Liver (tissue), 9 donors: ENCODE data around the gene ZSWIM4. TPM values are rescaled to one million over a fixed set of nuclear protein-coding genes. Genes with fewer than 3 reads are reported as not detected.

Experiments
- DNase-seq: peaks from one replicate; pipeline ENCODE4 v3.0.0-alpha.2; 2017; ENCODE audit warnings: low spot score
- H3K27ac ChIP-seq, 2 donors: one replicate each; pipeline ENCODE4 v1.7.0; 2013; ENCODE audit warnings: inconsistent platforms in 2 of 2, low read length in 2 of 2, control low read depth in 1 of 2, low read depth in 1 of 2, mild to moderate bottlenecking in 1 of 2
- H3K27me3 ChIP-seq, 4 donors: one replicate each; pipeline versions ENCODE4 v1.6.1 to v1.7.0; 2013; ENCODE audit warnings: low read length in 3 of 4, inconsistent platforms in 1 of 4, mild to moderate bottlenecking in 1 of 4, moderate library complexity in 1 of 4; ENCODE audit not compliant: control insufficient read depth in 4 of 4, insufficient read depth in 4 of 4
- H3K36me3 ChIP-seq, 4 donors: one replicate each; pipeline versions ENCODE4 v1.6.1 to v1.7.0; 2013; ENCODE audit warnings: low read length in 3 of 4, mild to moderate bottlenecking in 3 of 4, low read depth in 1 of 4, moderate library complexity in 1 of 4; ENCODE audit not compliant: control insufficient read depth in 4 of 4, insufficient read depth in 3 of 4
- H3K4me1 ChIP-seq, 4 donors: one replicate each; pipeline versions ENCODE4 v1.6.1 to v1.7.0; 2013; ENCODE audit warnings: low read length in 3 of 4, mild to moderate bottlenecking in 3 of 4, moderate library complexity in 1 of 4; ENCODE audit not compliant: control insufficient read depth in 4 of 4, insufficient read depth in 4 of 4
- H3K4me3 ChIP-seq, 3 donors: one replicate each; pipeline versions ENCODE4 v1.6.1 to v1.7.0; 2013; ENCODE audit warnings: low read length in 3 of 3, control low read depth in 1 of 3, low read depth in 1 of 3, mild to moderate bottlenecking in 1 of 3
- H3K9ac ChIP-seq, 2 donors: one replicate each; pipeline ENCODE4 v1.7.0; 2013; ENCODE audit warnings: low read length in 2 of 2, mild to moderate bottlenecking in 2 of 2, moderate library complexity in 2 of 2, control low read depth in 1 of 2, low read depth in 1 of 2
- H3K9me3 ChIP-seq, 4 donors: one replicate each; pipeline versions ENCODE4 v1.6.1 to v1.7.0; 2013; ENCODE audit warnings: low read length in 3 of 4; ENCODE audit not compliant: control insufficient read depth in 4 of 4
- EGR1 ChIP-seq, 2 donors: IDR thresholded peaks; 2 replicates each; pipeline ENCODE4 v1.6.1; 2016 to 2018; ENCODE audit warnings: antibody characterized with exemption in 2 of 2, low read depth in 2 of 2
- FOXA2 ChIP-seq: IDR thresholded peaks from 2 replicates; pipeline ENCODE4 v1.6.1; 2016; ENCODE audit warnings: antibody characterized with exemption
- GABPA ChIP-seq, 2 donors: IDR thresholded peaks in 1 of 2; conservative IDR thresholded peaks in 1 of 2; 2 replicates each; pipeline ENCODE4 v1.6.1; 2016; ENCODE audit warnings: antibody characterized with exemption in 2 of 2, mild to moderate bottlenecking in 1 of 2, moderate library complexity in 1 of 2
- HNF4G ChIP-seq: IDR thresholded peaks from 2 replicates; pipeline ENCODE4 v1.6.1; 2016; ENCODE audit warnings: antibody characterized with exemption
- JUND ChIP-seq, 2 donors: IDR thresholded peaks; 2 replicates each; pipeline ENCODE4 v1.6.1; 2016; ENCODE audit warnings: antibody characterized with exemption in 2 of 2
- NR2F2 ChIP-seq: IDR thresholded peaks from 2 replicates; pipeline ENCODE4 v1.6.1; 2016; ENCODE audit warnings: antibody characterized with exemption
- RAD21 ChIP-seq, 2 donors: IDR thresholded peaks; 2 replicates each; pipeline ENCODE4 v1.6.1; 2016; ENCODE audit warnings: antibody characterized with exemption in 2 of 2, mild to moderate bottlenecking in 2 of 2
- RXRA ChIP-seq, 2 donors: IDR thresholded peaks; 2 replicates each; pipeline ENCODE4 v1.6.1; 2017 to 2018; ENCODE audit warnings: antibody characterized with exemption in 2 of 2, mild to moderate bottlenecking in 1 of 2
- TAF1 ChIP-seq: conservative IDR thresholded peaks from 2 replicates; pipeline ENCODE4 v1.6.1; 2016; ENCODE audit warnings: antibody characterized with exemption, mild to moderate bottlenecking
- YY1 ChIP-seq: IDR thresholded peaks from 2 replicates; pipeline ENCODE4 v1.6.1; 2016; ENCODE audit warnings: antibody characterized with exemption, mild to moderate bottlenecking
- WGBS: extraction: QIAGEN DNeasy Blood & Tissue Kit; methylation state at CpG from one replicate; pipeline ENCODE4 v1.1.7; 2013; 5-methylcytosine and 5-hydroxymethylcytosine counted together
- polyA plus RNA-seq, 2 donors: library from polyadenylated mRNA; stranded (reverse) in 1 of 2; unstranded in 1 of 2; fragments of 200-250 nt in 1 of 2; fragments of >200 nt in 1 of 2; fragmentation: Nextera tagmentation in 1 of 2; extraction: Ambion mirVana in 1 of 2; gene quantifications; one replicate each; pipeline versions ENCODE4 v1.2.1 to v1.2.3, GENCODE V29; 2013 to 2015
- total RNA-seq, 2 donors: library from RNA; depleted of rRNA; stranded (reverse); fragments of >200 nt; gene quantifications; one replicate each; pipeline ENCODE4 v1.2.3, GENCODE V29; 2014
- TF ChIP-seq, protein P1 (sequence below): IDR thresholded peaks from 2 replicates; pipeline ENCODE4 v1.6.1; 2016; ENCODE audit warnings: antibody characterized with exemption
- donor health status: healthy.
- donor health status: healthy.
- donor health status: healthy.
- donor health status: healthy.
- donor health status: healthy.

The ZSWIM4 gene
- total and polyA plus RNA-seq, 4 donors = 0.14 to 2.2 (median 1.2) TPM

DNA sequence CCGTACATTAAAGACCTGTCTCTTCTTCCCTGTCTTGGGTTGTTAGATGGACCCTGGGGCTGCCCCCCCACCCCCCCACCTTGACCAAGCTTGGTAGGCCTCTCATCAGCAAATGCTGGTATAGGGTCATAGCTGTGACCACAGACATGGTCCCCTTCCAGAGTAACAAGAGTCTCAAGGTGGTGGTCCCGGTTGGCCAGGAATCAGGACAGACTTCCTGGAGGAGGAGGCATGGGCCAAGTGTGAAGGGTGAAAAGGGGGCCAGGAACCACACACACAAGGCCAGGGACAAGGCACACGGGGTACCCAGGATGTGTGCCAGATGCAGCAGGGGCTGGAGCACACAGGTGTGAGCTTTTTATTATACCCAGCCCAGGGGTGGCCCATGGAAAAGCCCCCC is 32.0 kb upstream of the ZSWIM4 start:
- WGBS = 95% methylated on average over 3 of the region's 3 CpGs
- Histone ChIP-seq H3K36me3 (peaks cover 11 to 35% (median 16%) of the 10 kb centered on the region in 4 donors), H3K27me3 (no peaks in the 10 kb centered on the region), H3K27ac (no peak overlapping the region), H3K9ac (no peak overlapping the region), H3K4me1 (peaks cover 0 to 16% (median 9%) of the 10 kb centered on the region in 4 donors), H3K4me3 (no peak overlapping the region), H3K9me3 (no peaks in the 10 kb centered on the region)
- TF ChIP-seq HNF4G (no peak), GABPA (IDR thresholded peaks at IDR 0.05 in 1 of 2, conservative IDR thresholded peaks at IDR 0.05 in 1 of 2) (no peak), JUND (IDR thresholded peaks at IDR 0.05) (no peak), YY1 (no peak), FOXA2 (no peak)
- TF ChIP-seq, protein P1, sequence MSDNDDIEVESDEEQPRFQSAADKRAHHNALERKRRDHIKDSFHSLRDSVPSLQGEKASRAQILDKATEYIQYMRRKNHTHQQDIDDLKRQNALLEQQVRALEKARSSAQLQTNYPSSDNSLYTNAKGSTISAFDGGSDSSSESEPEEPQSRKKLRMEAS = no peak
- no peak for DNase-seq

DNA sequence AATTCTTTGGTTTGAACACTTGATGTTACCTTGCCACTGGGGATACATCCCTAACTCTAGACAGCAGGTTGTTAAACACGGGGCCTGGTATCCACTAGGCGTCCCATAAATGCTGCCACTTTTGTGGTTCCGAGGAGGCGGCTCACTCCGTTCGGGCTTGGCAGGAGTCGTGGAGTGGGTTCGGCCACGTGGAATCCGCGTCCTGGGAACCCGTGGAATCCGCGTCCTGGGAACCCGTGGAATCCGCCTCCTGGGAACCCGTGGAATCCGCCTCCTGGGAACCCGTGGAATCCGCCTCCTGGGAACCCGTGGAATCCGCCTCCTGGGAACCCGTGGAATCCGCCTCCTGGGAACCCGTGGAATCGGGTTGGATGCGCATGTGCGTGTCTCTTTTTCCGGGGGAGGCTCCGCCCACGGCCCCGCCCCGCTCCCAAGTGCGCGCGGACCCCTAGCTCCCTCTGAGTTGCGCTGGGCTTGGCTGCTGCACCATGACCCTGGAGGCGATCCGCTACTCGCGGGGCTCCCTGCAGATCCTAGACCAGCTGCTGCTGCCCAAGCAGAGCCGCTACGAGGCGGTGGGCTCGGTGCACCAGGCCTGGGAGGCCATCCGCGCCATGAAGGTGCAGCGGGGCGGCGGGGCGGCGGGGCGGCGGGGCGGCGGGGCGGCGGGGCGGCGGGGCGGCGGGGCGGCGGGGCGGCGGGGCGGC is 31.0 kb upstream of the ZSWIM4 start, which contains the start of gene MRI1:
TSS of gene MRI1 (plus strand) at position 422 of the 707 bp plus-strand sequence. CDS start at position 489, 67 bp downstream.
- Histone ChIP-seq H3K4me3 (peak within 1 kb of the TSS; percentile 75 to 80 (median 76)), H3K27ac (peak within 1 kb of the TSS; percentile 52 to 61), H3K36me3 (peaks cover 5 to 25% (median 10%) of the 10 kb centered on the region in 4 donors), H3K9me3 (no peaks in the 10 kb centered on the region), H3K9ac (peak within 1 kb of the TSS in 1 of 2 donors; percentile 73), H3K27me3 (no peaks in the 10 kb centered on the region), H3K4me1 (peaks cover 6 to 26% (median 18%) of the 10 kb centered on the region in 4 donors)
- 4% methylated on average over 65 of the region's 67 CpGs for WGBS
- peak; percentile 81 for DNase-seq
- TF ChIP-seq TAF1 (no peak), EGR1 (IDR thresholded peaks at IDR 0.05; ENCODE audit: low read depth in 2 of 2) (no peak), FOXA2 (no peak), GABPA (IDR thresholded peaks at IDR 0.05 in 1 of 2, conservative IDR thresholded peaks at IDR 0.05 in 1 of 2) (peak in 1 of 2 donors; percentile 59), RXRA (IDR thresholded peaks at IDR 0.05) (no peak)

DNA sequence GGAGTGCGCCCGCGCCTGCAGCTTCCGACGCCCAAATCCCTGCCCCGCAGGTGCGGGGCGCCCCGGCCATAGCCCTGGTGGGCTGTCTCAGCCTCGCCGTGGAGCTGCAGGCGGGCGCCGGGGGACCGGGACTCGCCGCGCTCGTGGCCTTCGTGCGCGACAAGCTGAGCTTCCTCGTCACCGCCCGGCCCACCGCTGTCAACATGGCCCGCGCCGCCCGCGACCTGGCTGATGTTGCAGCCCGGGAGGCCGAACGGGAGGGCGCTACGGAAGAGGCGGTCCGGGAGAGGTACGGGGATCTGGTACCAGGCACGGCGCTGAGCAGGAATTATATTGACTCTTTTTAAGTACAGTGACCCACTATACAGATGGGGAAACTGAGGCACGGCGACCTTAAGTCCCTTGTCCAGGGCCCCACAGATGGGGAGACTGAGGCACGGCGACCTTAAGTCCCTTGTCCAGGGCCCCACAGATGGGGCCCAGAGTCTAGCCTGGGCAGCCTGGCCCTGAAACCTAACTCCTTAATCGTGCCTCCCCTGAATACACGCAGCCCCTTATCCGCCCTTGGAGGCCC is 30.3 kb upstream of the ZSWIM4 start:
- WGBS = 2% methylated on average over 48 of the region's 48 CpGs
- H3K9ac ChIP-seq = peak overlapping the region in 1 of 2 donors; percentile 73
- peaks cover 8 to 25% (median 10%) of the 10 kb centered on the region in 4 donors for H3K36me3 ChIP-seq
- TF ChIP-seq NR2F2 = no peak
- TF ChIP-seq JUND (IDR thresholded peaks at IDR 0.05) = no peak
- no peak for TF ChIP-seq RAD21 (IDR thresholded peaks at IDR 0.05)
- no peak for TF ChIP-seq FOXA2
- TF ChIP-seq YY1 = no peak
- H3K9me3 ChIP-seq = no peaks in the 10 kb centered on the region
- no peaks in the 10 kb centered on the region for H3K27me3 ChIP-seq
- H3K4me1 ChIP-seq = peaks cover 6 to 28% (median 21%) of the 10 kb centered on the region in 4 donors
- no peak for DNase-seq
- peak overlapping the region; percentile 16 to 32 for H3K27ac ChIP-seq
- H3K4me3 ChIP-seq = peak overlapping the region; percentile 67 to 76 (median 75)
